IgD-negative memory B cell (primary cell): Measurements from ENCODE around the gene CCDC74B. TPM values are rescaled to one million over a fixed set of nuclear protein-coding genes. Genes with fewer than 3 reads are reported as not detected.
"Not testable (repeated sequence)": the region's sequence is repeated elsewhere in the genome, so short reads cannot be mapped to it uniquely, and the experiment has no call there.

Experiments
- H3K27ac Mint-ChIP-seq, 3 donors: one replicate each; pipeline ENCODE4 v1.8.0; 2020 to 2022; ENCODE audit warnings: mild to moderate bottlenecking in 3 of 3, mixed read lengths in 3 of 3, moderate library complexity in 1 of 3
- H3K27me3 Mint-ChIP-seq: one replicate; pipeline ENCODE4 v1.8.0; 2021; ENCODE audit warnings: mixed read lengths
- H3K36me3 Mint-ChIP-seq: one replicate; pipeline ENCODE4 v1.8.0; 2020; ENCODE audit warnings: mild to moderate bottlenecking, mixed read lengths
- H3K4me1 Mint-ChIP-seq, 3 donors: one replicate each; pipeline ENCODE4 v1.8.0; 2020 to 2022; ENCODE audit warnings: mixed read lengths in 3 of 3, mild to moderate bottlenecking in 1 of 3
- H3K4me3 Mint-ChIP-seq, 4 donors: one replicate each; pipeline ENCODE4 v1.8.0; 2020 to 2022; ENCODE audit warnings: mild to moderate bottlenecking in 4 of 4, mixed read lengths in 4 of 4, moderate library complexity in 3 of 4
- H3K9me3 Mint-ChIP-seq, 3 donors: one replicate each; pipeline ENCODE4 v1.8.0; 2020 to 2021; ENCODE audit warnings: mixed read lengths in 3 of 3, mild to moderate bottlenecking in 1 of 3
- polyA plus RNA-seq: library from polyadenylated mRNA; unstranded; fragments of 300-500 nt; fragmentation: Illumina TruSeq; gene quantifications from one replicate; pipeline ENCODE4 v1.2.3, GENCODE V29; 2021

Gene CCDC74B
- polyA plus RNA-seq, 1 donor from 2014 or later: not detected

- H3K9me3 Mint-ChIP-seq, H3K27ac Mint-ChIP-seq, H3K4me1 Mint-ChIP-seq, H3K36me3 Mint-ChIP-seq: not testable (repeated sequence)
- H3K27me3 Mint-ChIP-seq: peaks cover 10% of the 10 kb centered on the region
- peak overlapping the region in 1 of 4 donors; percentile 21 for H3K4me3 Mint-ChIP-seq
Observed at GRCh38 chr2:130142396-130143265, 2.3 kb downstream of the CCDC74B start.

GRCh38 chr2:130141645-130142370, 3.1 kb downstream of the CCDC74B start:
- not testable (repeated sequence) for H3K36me3 Mint-ChIP-seq, H3K4me3 Mint-ChIP-seq, H3K4me1 Mint-ChIP-seq, H3K27ac Mint-ChIP-seq, H3K9me3 Mint-ChIP-seq
- H3K27me3 Mint-ChIP-seq: peaks cover 10% of the 10 kb centered on the region

GRCh38 chr2:130141002-130141401, 3.9 kb downstream of the CCDC74B start:
- H3K4me3 Mint-ChIP-seq, H3K36me3 Mint-ChIP-seq, H3K4me1 Mint-ChIP-seq, H3K27ac Mint-ChIP-seq, H3K9me3 Mint-ChIP-seq: not testable (repeated sequence)
- H3K27me3 Mint-ChIP-seq: peaks cover 10% of the 10 kb centered on the region

GRCh38 chr2:130140516-130140915, 4.4 kb downstream of the CCDC74B start:
- not testable (repeated sequence) for H3K4me3 Mint-ChIP-seq, H3K9me3 Mint-ChIP-seq, H3K4me1 Mint-ChIP-seq, H3K36me3 Mint-ChIP-seq, H3K27ac Mint-ChIP-seq
- peaks cover 10% of the 10 kb centered on the region for H3K27me3 Mint-ChIP-seq

- H3K27me3 Mint-ChIP-seq, H3K4me1 Mint-ChIP-seq, H3K27ac Mint-ChIP-seq, H3K9me3 Mint-ChIP-seq, H3K36me3 Mint-ChIP-seq, H3K4me3 Mint-ChIP-seq: not testable (repeated sequence)
Observed at GRCh38 chr2:130139331-130140280, 5.3 kb downstream of the CCDC74B start.

GRCh38 chr2:130138841-130139251, 6.1 kb downstream of the CCDC74B start:
- H3K36me3 Mint-ChIP-seq, H3K4me3 Mint-ChIP-seq, H3K4me1 Mint-ChIP-seq, H3K27me3 Mint-ChIP-seq, H3K27ac Mint-ChIP-seq, H3K9me3 Mint-ChIP-seq: not testable (repeated sequence)

- not testable (repeated sequence) for H3K4me3 Mint-ChIP-seq, H3K27ac Mint-ChIP-seq, H3K4me1 Mint-ChIP-seq, H3K27me3 Mint-ChIP-seq, H3K9me3 Mint-ChIP-seq, H3K36me3 Mint-ChIP-seq
Observed at GRCh38 chr2:130138326-130138725, 6.6 kb downstream of the CCDC74B start.

- H3K27ac Mint-ChIP-seq, H3K27me3 Mint-ChIP-seq, H3K4me1 Mint-ChIP-seq, H3K4me3 Mint-ChIP-seq, H3K36me3 Mint-ChIP-seq, H3K9me3 Mint-ChIP-seq: not testable (repeated sequence)
Observed at GRCh38 chr2:130137118-130137517, 7.8 kb downstream of the CCDC74B start.

GRCh38 chr2:130136546-130136945, 8.4 kb downstream of the CCDC74B start:
- H3K4me3 Mint-ChIP-seq, H3K27ac Mint-ChIP-seq, H3K36me3 Mint-ChIP-seq, H3K27me3 Mint-ChIP-seq, H3K4me1 Mint-ChIP-seq, H3K9me3 Mint-ChIP-seq: not testable (repeated sequence)

GRCh38 chr2:130135692-130136541, 9.0 kb downstream of the CCDC74B start:
- Mint-ChIP-seq H3K9me3 (no peaks in the 10 kb centered on the region), H3K27ac (no peak overlapping the region), H3K4me3 (no peak overlapping the region), H3K36me3 (no peaks in the 10 kb centered on the region), H3K4me1 (peaks cover 0 to 2% (median 0%) of the 10 kb centered on the region in 3 donors), H3K27me3 (no peaks in the 10 kb centered on the region)

GRCh38 chr2:130129120-130129829, 15.6 kb downstream of the CCDC74B start, which contains the start of gene POTEF:
Gene POTEF (minus strand): TSS chr2:130129222. CDS start chr2:130120515, 8,707 bp downstream.
- not testable (repeated sequence) for H3K27ac Mint-ChIP-seq, H3K4me1 Mint-ChIP-seq, H3K36me3 Mint-ChIP-seq, H3K27me3 Mint-ChIP-seq, H3K9me3 Mint-ChIP-seq
- H3K4me3 Mint-ChIP-seq: peak within 1 kb of the TSS in 1 of 4 donors; percentile 61

- not testable (repeated sequence) for H3K36me3 Mint-ChIP-seq, H3K9me3 Mint-ChIP-seq, H3K4me3 Mint-ChIP-seq, H3K4me1 Mint-ChIP-seq, H3K27ac Mint-ChIP-seq, H3K27me3 Mint-ChIP-seq
Observed at GRCh38 chr2:130128464-130128863, 16.4 kb downstream of the CCDC74B start.

GRCh38 chr2:130127726-130128125, 17.2 kb downstream of the CCDC74B start:
- not testable (repeated sequence) for H3K4me3 Mint-ChIP-seq, H3K27me3 Mint-ChIP-seq, H3K4me1 Mint-ChIP-seq, H3K36me3 Mint-ChIP-seq, H3K27ac Mint-ChIP-seq, H3K9me3 Mint-ChIP-seq

GRCh38 chr2:130120924-130121323, 24.0 kb downstream of the CCDC74B start:
- H3K9me3 Mint-ChIP-seq, H3K27me3 Mint-ChIP-seq, H3K4me1 Mint-ChIP-seq, H3K27ac Mint-ChIP-seq, H3K4me3 Mint-ChIP-seq, H3K36me3 Mint-ChIP-seq: not testable (repeated sequence)
